Fibroblast of skin of left quadriceps (primary cell): ENCODE measurements around the gene PHC2.
"Not testable (repeated sequence)": the region's sequence is repeated elsewhere in the genome, so short reads cannot be mapped to it uniquely, and the experiment has no call there.

ENCODE experiments used
- DNase-seq, 2 experiments: peaks; one replicate each; pipeline ENCODE4 v3.0.0-alpha.2; 2013; ENCODE audit warnings: low read depth in 2 of 2

The PHC2 gene

DNA sequence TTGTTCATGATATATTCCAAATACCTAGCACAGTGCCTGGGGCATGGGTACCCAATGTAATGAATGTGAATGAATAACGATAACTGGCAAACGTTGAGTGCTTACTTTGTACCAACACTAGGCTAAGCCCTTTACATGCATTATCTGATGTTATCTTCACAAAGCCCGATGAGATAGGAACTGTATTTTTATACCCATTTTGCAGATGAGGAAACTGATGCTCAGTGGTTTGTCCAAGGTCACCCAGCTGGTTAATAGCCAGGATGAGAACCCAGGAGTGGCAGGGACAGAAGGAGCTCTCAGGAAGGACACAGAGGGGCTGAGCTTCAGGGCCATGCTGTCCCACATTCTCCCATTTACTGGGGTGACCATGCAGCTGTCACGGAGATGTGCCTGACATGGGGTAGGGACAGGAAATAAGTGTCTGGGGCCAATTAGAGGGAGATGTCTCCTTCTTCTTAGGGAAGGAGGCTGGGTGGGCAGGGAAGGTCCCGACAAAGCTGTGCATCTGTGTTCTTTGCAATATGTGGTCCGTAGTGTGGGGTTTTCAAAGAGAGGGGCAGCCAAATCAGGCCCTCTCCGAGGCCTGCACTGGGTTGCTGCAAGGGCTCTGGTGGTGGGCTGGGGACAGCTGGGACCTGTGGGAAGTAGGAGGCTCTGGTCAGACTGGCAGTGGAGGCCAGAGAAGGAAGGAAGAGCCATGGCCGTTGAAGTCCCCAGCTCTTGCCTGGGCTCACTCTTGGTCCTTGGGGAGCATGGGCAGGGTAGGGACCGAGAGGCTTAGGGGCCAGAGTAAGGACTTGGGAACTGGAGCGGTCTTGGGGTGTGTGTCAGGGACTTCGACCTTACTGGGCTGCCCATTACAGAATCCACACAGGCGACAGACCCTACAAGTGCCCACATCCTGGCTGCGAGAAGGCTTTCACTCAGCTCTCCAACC is 136.6 kb downstream of the PHC2 start:
- no peak for DNase-seq

DNA sequence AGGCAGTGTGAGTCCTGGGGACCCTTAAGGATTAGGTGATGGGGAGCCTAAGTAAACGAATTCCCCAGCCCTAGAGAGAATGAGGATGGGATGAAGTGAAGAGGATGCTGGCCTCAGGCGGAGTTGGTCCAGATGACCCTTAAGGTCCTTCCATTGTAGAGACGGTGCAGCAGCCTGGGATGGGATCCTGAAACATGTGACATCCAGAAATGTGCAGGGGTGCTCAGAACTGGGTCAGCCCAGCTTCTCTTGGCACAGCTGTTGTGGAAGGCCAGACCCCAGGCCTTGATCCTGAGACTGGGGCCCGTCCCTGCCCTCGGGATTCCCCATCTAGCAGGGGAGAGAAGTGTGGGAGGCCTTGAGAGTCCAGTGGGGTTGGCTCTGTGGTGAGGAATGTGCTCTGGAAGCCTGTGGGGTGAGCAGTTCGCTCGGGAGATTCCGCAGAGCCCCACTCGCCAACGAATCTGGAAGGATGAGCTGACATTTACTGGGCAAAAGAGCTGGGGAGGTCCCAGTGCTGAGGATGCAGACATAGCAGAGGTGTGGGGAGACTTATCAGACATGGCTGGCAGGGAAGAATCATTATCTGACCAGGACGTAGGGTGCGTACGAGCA is 138.1 kb downstream of the PHC2 start:
- no peak for DNase-seq

DNA sequence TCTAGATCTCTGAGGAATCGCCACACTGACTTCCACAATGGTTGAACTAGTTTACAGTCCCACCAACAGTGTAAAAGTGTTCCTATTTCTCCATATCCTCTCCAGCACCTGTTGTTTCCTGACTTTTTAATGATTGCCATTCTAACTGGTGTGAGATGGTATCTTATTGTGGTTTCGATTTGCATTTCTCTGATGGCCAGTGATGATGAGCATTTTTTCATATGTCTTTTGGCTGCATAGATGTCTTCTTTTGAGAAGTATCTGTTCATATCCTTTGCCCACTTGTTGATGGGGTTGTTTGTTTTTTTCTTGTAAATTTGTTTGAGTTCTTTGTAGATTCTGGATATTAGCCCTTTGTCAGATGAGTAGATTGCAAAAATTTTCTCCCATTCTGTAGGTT is 140.3 kb downstream of the PHC2 start:
- not testable (repeated sequence) for DNase-seq

DNA sequence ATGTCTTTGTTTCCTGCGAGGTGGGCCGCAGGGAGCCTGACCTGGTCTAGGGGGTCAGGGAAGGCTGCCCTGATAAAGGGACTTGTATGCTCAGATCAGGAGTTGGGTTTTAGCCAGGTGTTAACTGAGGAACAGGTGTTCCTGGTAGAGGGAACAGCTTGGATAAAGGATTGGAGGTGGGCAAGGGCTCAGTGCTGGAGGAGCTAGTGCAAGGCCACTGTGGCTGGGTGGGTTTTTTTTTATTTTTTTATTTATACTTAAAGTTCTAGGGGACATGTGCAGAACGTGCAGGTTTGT is 141.1 kb downstream of the PHC2 start:
- no peak for DNase-seq

DNA sequence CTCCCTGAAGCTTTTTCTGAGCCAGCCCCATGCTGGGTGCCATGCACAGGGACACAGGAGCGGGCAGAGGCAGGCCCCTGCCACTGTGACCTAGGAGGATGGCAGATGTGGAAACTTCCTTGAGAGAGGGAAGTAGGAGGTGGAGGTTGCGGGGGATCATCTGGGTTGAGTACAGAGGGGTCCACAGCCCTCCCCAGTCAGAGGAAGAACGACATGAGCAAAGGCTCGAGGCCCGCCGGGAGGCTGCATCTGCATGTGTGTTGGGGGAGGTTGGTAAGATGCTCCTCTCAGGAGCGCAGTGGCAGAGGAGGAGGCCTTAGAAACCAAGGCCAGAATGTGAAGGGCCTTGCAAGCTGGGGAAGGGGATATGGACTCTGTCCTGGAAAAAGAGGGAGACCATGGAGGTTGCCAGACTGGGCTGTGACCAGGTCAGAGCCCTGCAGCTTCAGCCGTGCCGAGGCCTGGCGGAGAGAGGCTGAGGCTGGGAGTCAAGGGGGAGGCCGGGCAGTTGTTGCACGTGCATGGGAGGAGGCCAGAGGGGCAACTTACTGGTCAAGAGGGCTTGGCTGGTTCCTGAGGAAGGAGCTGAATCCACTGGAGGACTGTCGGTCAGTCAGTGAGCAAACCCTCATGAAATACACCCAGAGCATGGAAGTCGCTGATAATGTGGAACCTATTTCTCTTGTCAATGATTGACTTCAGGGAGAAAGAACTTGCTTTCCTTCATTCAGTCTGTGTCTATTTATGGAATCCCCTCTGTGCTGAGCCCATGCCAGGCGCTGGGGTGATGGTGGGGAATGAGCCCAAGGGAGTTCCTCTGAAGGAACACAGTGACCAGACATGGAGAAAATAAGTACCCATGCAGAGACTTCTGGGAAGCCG is 141.7 kb downstream of the PHC2 start:
- no peak for DNase-seq

DNA sequence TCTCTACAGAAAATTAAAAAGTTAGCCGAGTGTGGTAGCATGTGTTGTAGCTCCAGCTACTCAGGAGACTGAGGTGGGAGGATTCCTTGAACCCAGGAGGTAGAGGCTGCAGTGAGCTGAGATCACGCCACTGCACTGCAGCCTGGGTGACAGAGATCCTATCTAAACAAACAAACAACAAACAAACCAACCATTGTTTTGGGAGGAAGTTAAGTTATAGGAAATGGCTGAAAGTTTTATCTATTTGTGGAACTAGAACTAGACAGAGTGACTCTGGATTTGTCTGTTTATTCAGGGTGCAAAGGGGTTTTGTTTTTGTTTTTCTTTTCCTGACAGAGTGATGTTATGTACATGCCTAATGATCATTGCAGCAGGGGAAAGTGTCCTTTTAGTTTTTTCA is 143.6 kb downstream of the PHC2 start:
- no peak for DNase-seq

DNA sequence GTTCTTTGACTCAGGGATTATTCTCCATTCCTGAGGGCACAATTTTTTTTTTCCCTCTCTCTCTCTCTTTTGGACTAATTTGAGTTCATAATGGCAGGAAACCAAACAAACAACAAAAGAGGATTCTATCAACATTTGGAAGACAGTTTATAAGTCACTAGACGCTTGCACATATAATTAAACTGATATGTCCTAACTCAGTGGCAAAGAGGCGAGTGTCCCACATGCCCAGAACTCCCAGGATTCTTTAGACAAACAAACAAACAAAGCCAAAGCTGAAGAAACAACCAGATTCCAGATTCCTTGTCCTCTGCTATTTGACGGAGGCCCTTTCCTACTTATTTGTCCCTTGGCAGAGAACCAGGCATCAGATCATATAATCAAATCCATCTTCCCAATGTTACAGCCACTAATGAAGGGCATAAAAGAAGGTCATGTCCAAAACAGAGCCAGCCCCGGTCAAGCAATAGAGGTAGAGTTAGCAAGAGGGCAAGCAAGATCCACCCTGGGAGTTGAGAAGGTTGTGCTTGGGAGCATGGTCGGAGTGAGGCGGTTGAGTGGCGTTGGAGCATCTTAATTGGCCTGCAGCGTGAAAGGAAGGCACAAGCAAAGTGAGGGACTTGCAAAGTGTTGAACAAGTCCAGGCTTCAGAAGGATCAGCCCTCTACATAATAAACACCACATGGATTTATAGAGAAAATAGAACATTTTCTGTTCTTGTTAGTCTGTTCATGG is 144.3 kb downstream of the PHC2 start:
- DNase-seq: no peak

DNA sequence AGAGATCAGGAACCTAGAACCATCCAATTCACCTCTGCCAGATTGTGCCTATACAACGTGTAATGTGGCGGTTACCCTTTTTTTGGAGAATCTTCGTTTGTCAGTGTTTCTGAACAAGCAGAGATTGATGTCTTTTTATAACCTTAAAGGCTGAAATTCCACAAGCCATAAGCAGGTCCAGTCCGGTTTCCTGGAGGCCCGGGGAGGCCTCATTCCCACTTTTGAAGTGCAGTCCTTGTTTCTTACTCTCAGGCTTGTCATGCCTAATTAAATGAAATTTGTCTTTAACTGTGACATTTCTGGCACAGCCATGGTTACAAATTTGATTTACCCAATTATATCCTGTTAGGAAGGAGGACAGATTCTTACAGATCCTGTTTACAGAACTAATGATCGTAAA is 146.8 kb downstream of the PHC2 start:
- no peak for DNase-seq

DNA sequence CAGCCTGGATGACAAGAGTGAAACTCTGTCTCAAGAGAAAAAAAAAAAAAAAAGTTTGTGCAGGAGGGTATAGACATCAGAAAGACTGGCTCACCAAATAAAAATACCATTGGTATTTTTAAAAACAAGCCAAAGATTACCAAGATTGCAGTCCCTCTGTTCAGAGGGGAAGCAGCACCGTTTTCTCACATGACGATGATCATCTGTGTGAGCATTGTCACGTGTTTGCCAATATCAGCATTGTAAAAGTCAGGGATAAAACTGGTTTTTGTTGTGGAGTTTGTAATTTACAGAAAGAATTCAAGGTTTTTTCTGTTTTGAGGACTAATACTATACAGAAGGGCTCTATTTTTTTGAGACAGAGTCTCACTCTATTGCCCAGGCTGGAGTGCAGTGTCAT is 148.1 kb downstream of the PHC2 start:
- no peak for DNase-seq

DNA sequence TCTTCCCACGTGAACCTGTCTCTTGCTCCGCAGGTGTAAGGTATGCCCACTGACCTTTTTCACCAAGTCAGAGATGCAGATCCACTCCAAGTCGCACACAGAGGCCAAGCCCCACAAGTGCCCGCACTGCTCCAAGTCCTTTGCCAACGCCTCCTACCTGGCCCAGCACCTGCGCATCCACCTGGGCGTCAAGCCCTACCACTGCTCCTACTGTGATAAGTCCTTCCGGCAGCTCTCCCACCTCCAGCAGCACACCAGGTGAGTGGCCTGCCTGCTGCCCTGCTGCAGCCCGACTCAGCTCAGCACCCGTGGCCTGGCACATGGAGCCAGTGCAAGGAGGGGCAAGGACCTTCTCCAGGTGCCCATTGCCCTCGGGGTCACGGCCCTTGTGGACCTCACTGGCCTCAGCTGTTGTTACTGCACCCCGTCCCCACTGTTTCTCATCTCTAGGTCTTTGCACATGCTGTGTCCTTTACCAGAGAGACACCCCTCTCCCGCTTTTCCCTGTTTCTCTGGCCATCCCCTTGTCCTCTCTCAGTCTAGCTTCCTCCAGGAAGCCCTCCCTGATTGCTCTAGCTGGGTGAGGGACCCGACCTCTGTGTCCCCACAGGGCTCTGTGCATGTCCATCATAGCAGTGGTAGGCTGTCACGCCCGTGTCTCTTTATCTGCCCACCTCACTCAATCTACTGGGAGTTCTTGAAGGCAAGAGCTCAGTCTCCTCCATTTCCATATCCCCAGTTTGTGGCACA is 149.2 kb downstream of the PHC2 start:
- no peak for DNase-seq

DNA sequence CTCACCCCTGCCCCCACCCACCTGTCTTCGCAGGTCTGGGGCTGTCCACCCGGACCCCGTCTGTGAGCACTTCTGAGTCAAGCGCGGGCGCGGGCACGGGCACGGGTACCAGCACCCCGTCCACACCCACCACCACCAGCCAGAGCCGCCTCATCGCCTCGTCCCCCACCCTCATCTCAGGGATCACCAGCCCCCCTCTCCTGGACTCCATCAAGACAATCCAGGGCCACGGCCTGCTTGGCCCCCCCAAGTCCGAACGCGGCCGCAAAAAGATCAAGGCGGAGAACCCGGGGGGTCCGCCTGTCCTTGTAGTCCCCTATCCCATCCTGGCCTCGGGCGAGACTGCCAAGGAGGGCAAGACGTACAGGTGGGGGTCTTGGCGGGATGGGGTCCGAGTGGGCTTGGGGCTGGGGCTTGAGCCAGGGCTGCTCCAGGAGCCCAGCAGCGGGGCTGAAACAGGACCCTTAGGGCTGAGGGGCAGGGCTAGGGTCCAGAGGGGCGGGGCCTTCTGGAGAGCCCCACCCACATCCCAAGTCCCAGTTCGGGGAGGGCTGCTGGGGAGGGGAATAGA is 150.7 kb downstream of the PHC2 start:
- DNase-seq: no peak

DNA sequence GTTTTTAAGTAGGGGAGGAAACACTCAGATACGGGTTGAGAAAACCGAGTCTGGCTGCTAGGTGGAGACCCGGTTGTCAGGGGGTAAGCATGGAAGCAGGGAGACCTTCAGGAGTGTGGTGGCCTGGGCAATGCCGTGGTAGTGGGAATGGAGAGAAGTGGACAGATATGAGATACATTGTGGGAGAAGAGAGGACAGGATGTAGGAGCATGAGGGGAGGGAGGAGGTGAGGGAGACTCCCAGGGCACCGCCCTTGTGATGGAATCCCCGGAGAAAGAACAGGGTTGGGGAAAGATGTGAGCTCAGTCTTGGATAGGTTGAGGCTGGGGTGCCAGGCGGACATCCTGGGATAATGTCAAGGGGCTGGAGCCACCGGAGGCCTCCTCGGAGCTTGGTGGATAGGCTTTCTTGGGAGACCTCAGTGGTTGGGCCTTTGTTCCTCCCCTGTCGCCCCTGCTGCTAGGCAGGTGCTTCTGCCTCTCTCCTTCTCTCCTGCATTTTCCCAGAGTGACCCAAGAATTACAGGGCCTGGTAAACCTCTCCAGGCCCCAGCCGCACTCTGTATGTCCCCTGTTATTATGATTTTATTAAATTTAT is 153.3 kb downstream of the PHC2 start:
- DNase-seq: no peak

DNA sequence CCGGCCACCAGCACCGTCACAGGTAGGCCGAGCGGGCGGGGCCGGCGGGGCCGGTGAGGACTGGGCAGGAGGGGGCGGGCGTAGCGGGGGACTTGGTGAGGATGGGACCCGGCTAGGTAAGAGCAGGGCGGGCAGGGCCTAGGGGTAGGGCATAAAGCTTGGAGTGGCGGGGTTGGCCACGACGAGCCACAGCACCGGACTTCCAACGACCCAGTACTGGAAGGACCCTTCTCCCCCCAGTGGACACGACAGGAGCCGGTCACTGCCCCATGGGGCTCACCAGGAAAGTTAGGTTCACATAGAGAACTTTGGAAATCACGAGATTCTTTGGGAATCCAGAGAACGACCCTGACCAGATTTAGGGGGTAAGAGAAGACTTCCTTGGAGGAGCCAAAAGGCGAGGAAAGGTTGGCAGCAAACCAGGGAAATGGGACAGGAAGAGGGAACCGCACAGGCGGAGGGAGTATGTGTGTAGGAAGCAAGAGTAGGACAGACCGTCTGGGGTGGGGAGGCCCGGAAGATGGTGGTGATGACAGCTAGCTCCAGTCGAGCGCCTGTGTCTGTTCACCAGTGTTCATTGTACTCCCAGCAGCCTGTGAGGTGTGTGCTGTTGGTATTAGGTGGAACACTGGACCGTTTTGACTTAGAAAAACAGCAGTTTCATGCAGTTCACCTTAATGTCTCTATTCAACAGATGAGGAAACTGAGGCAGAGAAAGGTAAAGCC is 154.2 kb downstream of the PHC2 start:
- no peak for DNase-seq

DNA sequence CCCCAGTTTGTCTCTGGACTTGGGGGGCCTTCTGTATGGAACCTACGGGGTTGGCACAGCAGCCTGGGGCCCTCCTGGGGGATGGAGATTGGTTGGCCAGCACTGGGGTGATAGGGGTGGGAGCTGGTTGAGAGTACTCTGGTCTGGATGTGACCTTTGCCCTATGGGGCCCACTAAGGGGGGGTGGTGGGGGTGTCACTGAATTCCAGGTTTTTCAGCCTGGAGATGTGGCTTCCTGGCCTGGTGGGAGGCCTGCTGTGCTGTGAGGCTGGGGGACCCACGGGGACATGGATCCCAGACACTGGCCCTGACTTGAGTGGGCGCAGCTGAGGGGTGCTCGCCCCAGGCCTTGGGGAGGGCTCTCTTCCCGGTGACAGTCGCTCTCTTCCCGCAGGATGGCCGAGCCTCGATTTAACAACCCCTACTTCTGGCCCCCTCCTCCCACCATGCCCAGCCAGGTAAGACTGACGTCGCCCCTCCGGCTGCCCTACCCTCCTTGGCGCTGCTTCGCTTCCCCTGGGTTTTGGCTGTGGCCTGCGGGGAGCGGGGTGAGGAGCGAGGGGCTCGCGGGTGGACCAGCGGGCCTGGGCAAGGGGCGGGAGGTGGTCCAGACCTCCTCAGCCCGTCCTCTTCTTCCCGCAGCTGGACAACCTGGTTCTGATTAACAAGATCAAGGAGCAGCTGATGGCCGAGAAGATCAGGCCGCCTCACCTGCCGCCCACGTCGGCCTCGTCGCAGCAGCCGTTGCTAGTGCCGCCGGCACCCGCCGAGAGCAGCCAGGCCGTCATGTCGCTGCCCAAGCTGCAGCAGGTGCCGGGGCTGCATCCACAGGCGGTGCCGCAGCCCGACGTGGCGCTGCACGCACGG is 155.0 kb downstream of the PHC2 start:
- DNase-seq: no peak

DNA sequence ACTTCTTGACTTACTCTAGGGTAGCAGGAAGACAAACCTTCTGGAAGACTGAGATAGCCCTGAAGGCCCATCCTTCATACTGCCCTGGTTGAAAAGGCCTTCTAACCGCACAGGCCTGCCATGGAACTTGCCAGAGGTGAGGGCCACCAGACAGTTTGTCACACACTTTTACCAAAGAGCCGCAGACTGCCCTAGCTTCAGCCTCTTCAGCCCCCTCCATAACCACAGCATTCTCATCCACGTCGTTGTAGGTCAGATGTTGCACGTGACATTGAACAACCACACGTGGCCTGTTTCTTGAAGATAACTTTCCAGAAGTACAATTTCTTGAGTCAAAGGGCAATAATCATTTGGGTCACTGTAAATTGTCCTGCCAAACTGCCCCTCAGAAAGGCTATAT is 155.7 kb downstream of the PHC2 start:
- no peak for DNase-seq

DNA sequence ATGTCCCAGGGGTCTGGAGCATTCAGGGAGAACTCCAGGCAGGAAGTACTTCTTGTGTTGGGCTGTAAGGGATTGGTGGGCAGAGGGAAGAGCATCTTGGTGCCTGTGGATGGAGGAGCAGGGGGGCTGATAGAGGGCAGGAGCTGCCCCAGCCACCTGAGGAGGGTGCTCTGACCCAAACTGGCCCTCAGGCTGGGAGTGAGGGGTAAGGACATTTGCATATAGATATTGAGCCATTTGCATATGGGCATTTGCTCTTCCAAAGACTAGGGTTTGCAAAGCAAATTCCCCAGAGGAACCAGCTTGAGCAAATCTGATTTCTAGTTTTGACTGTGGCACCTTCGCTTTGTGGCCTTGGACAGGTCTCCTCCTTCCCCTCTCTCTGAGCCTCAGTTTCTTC is 156.4 kb downstream of the PHC2 start:
- DNase-seq: no peak

DNA sequence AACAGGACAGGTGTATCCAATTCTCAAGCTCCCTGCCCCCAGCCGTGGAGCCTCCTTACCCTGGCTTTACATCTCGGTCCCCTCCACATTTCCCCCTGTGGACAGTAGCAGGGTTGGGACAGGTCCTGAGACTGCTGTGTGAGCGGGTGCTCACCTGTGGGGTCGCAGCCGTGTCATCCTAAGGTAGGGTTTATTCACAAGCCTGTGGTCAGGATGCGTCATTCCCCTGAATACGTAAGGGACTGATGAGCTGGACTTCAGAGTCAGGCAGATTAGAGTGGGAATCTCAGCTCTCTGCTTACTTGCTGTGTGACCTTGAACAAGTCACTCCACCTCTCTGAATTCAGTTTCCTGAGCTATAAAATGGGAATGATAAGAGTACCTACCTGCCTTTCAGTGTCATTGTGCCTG is 156.9 kb downstream of the PHC2 start:
- DNase-seq: no peak
